ENCODE measurements around the gene SKI.

DNA sequence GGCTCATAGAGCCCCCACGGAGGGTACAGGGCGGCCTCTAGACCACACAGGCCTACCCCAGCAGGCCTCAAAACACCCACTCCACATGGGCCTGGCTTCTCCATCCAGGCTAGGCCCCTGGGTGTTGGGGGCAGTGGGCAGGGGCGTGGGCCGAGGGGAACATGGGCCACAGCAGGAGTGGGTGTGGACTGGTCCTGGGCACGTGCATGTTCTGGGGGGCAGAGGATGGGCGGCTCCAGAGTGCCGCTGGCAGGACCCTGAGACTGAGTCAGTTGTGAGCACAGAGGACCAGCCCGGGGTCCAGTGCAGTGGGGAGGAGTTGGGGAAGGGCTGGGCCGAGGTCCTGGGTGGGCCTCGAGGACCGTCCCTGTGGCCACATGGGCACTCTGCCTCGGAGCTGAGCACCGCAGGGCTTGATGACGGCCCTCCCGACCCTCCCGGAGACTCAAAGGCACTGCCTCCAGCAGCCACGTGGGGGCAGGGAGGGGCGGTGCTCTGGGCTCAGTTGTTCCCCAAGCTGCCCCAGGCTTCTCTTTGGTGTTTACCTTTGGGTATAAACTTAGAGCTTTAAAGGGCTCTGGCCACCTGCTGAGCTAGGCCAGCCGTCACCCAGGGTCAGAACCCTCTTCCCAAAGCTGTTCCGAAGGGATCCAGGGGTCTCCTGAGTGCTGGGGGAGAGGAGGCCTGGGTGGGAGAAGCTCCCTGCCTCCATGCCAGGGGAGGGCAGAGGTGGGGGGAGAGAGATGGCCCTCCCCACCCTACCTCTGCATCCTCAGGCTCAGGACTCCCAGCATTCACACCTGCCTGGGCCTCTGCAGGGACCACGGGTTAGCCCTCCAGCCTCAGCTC is 83.3 kb downstream of the SKI start:
- TF ChIP-seq KLF10 (CRISPR knock-in tag; IDR thresholded peaks at IDR 0.05) (no peak), EZH2 (IDR thresholded peaks at IDR 0.05; ENCODE audit: borderline replicate concordance, low read depth, low read length) (no peak), ZC3H8 (IDR thresholded peaks at IDR 0.05) (no peak), ZNF23 (CRISPR knock-in tag; IDR thresholded peaks at IDR 0.05) (no peak), POLR2AphosphoS5 (IDR thresholded peaks at IDR 0.05; ENCODE audit: control insufficient read depth, insufficient read depth, low read depth, low read length) (no peak), NONO (IDR thresholded peaks at IDR 0.05; ENCODE audit: low read depth in 2 of 2, low read length in 1 of 2) (no peak), POLR2A (conservative IDR thresholded peaks at IDR 0.05) (0 out of 2 replicates have a peak, but pooled peaks have one; percentile 32), ZBTB7A (IDR thresholded peaks at IDR 0.05; ENCODE audit: borderline replicate concordance, control insufficient read depth, low read depth, low read length) (peak; percentile 70), CEBPB (tag; IDR thresholded peaks at IDR 0.05) (no peak), ZNF143 (CRISPR knock-in tag; IDR thresholded peaks at IDR 0.05) (no peak; the same call in 1 of the 2 replicates)
- TF ChIP-seq, protein P1, sequence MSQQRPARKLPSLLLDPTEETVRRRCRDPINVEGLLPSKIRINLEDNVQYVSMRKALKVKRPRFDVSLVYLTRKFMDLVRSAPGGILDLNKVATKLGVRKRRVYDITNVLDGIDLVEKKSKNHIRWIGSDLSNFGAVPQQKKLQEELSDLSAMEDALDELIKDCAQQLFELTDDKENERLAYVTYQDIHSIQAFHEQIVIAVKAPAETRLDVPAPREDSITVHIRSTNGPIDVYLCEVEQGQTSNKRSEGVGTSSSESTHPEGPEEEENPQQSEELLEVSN (IDR thresholded peaks at IDR 0.05; ENCODE audit: borderline replicate concordance in 1 of 2, extremely low read depth in 1 of 2, insufficient read depth in 1 of 2, insufficient read length in 1 of 2, low read depth in 1 of 2, low read length in 1 of 2, poor library complexity in 1 of 2, severe bottlenecking in 1 of 2) = peak in 1 of 2 experiments; percentile 34
- TF ChIP-seq, protein P2, sequence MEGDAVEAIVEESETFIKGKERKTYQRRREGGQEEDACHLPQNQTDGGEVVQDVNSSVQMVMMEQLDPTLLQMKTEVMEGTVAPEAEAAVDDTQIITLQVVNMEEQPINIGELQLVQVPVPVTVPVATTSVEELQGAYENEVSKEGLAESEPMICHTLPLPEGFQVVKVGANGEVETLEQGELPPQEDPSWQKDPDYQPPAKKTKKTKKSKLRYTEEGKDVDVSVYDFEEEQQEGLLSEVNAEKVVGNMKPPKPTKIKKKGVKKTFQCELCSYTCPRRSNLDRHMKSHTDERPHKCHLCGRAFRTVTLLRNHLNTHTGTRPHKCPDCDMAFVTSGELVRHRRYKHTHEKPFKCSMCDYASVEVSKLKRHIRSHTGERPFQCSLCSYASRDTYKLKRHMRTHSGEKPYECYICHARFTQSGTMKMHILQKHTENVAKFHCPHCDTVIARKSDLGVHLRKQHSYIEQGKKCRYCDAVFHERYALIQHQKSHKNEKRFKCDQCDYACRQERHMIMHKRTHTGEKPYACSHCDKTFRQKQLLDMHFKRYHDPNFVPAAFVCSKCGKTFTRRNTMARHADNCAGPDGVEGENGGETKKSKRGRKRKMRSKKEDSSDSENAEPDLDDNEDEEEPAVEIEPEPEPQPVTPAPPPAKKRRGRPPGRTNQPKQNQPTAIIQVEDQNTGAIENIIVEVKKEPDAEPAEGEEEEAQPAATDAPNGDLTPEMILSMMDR (IDR thresholded peaks at IDR 0.05 in 2 of 3, conservative IDR thresholded peaks at IDR 0.05 in 1 of 3; ENCODE audit: insufficient read depth in 2 of 3, low read depth in 1 of 3, low read length in 3 of 3) = peak; percentile 59 to 63 (median 60)
- TF ChIP-seq, protein P3, sequence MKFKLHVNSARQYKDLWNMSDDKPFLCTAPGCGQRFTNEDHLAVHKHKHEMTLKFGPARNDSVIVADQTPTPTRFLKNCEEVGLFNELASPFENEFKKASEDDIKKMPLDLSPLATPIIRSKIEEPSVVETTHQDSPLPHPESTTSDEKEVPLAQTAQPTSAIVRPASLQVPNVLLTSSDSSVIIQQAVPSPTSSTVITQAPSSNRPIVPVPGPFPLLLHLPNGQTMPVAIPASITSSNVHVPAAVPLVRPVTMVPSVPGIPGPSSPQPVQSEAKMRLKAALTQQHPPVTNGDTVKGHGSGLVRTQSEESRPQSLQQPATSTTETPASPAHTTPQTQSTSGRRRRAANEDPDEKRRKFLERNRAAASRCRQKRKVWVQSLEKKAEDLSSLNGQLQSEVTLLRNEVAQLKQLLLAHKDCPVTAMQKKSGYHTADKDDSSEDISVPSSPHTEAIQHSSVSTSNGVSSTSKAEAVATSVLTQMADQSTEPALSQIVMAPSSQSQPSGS (CRISPR knock-in tag; IDR thresholded peaks at IDR 0.05) = no peak

Measured in K562 (cell line).